Duodenal mucosa (tissue), 2 donors: ENCODE results near the gene BRINP1.

Experiments used
- H3K27ac ChIP-seq: one replicate; pipeline ENCODE4 v1.7.0; 2013; ENCODE audit warnings: low read depth, low read length
- H3K27me3 ChIP-seq, 2 donors: one replicate each; pipeline ENCODE4 v1.7.0; 2013; ENCODE audit warnings: low read length in 2 of 2, control low read depth in 1 of 2; ENCODE audit not compliant: insufficient read depth in 2 of 2, control insufficient read depth in 1 of 2
- H3K36me3 ChIP-seq, 2 donors: one replicate each; pipeline ENCODE4 v1.7.0; 2013; ENCODE audit warnings: low read length in 2 of 2, control low read depth in 1 of 2; ENCODE audit not compliant: insufficient read depth in 2 of 2, control insufficient read depth in 1 of 2
- H3K4me1 ChIP-seq, 2 donors: one replicate each; pipeline ENCODE4 v1.7.0; 2013; ENCODE audit warnings: low read length in 2 of 2, control low read depth in 1 of 2; ENCODE audit not compliant: insufficient read depth in 2 of 2, control insufficient read depth in 1 of 2
- H3K4me3 ChIP-seq, 2 donors: one replicate each; pipeline ENCODE4 v1.7.0; 2013; ENCODE audit warnings: low read length in 2 of 2, low read depth in 1 of 2
- H3K9ac ChIP-seq, 2 donors: one replicate each; pipeline ENCODE4 v1.7.0; 2013; ENCODE audit warnings: low read length in 2 of 2, low read depth in 1 of 2
- H3K9me3 ChIP-seq, 2 donors: one replicate each; pipeline ENCODE4 v1.7.0; 2013; ENCODE audit warnings: low read length in 2 of 2, control low read depth in 1 of 2; ENCODE audit not compliant: control insufficient read depth in 1 of 2

Gene BRINP1

DNA sequence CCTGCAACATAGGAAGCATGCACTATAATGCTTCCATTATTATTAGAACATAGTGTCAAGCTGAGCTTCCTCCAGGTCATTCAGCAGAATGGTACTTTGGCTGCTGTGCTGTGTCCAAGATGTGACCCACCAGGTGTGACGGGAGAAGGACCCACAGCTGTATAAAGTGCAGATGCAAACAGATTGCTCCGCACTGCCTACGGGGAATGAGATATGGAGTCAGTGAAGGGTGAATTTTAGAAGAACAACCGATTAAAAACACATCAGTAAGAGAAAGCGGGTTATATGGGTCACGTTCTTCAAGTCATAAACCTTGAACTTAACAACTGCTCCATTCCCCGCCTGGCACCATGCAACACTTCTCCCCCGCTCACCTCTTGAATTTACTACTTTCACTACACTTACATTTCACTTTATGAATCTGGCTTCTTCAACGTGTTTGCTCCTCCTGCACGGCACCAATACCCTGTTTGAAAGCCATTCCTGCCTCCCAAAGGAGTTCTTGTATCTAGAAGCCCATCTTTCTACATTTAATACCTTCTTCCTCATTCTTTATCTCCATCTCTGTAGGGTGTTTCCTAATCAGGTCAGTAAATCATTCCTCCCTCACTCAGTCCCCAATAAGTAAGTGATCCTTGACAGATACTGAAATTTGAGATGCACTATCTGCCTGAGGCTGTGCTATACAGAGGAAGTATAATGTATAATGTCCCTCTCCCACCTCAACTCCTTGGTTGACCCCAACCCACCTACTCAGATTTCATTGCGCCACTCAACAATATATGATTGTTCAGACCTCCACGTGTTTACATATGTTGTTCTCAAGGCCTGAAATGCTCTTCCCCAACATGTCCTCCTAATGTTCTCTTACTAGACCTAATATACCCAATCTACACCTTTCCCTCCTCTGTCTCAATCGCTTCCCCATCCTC, 25.9 kb downstream of the BRINP1 start:
- no peak overlapping the region for H3K4me3 ChIP-seq
- no peak overlapping the region for H3K27ac ChIP-seq
- no peaks in the 10 kb centered on the region for H3K9me3 ChIP-seq
- no peaks in the 10 kb centered on the region for H3K36me3 ChIP-seq
- no peaks in the 10 kb centered on the region for H3K27me3 ChIP-seq
- H3K4me1 ChIP-seq = no peaks in the 10 kb centered on the region
- H3K9ac ChIP-seq = no peak overlapping the region

GRCh38 chr9:119339056-119339455, 30.2 kb downstream of the BRINP1 start:
- no peaks in the 10 kb centered on the region for H3K9me3 ChIP-seq
- no peaks in the 10 kb centered on the region for H3K36me3 ChIP-seq
- H3K4me3 ChIP-seq = no peak overlapping the region
- H3K27ac ChIP-seq = no peak overlapping the region
- H3K27me3 ChIP-seq = no peaks in the 10 kb centered on the region
- no peaks in the 10 kb centered on the region for H3K4me1 ChIP-seq
- H3K9ac ChIP-seq = no peak overlapping the region

DNA sequence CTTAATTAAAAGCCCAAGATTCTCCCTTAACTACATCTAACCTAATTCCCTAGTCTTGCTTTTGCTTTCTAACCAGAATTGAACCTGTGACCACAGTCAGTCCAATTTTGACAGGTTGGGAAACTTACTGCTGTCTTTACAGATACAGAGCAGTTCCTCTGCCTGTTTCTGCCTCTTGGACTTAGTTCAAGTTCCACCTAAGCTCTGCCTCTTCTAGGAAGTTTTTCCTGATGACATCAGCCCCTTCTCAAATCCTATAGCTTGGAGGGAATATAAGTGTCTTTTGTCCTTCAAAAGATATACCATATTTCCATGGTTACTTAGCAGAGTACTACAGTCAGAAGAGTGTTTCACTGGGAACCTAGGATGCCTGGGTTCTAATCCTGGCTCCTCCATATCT, 31.7 kb downstream of the BRINP1 start:
- H3K27me3 ChIP-seq = no peaks in the 10 kb centered on the region
- no peak overlapping the region for H3K27ac ChIP-seq
- no peak overlapping the region for H3K9ac ChIP-seq
- H3K36me3 ChIP-seq = no peaks in the 10 kb centered on the region
- H3K4me3 ChIP-seq = no peak overlapping the region
- H3K9me3 ChIP-seq = no peaks in the 10 kb centered on the region
- H3K4me1 ChIP-seq = no peaks in the 10 kb centered on the region

DNA sequence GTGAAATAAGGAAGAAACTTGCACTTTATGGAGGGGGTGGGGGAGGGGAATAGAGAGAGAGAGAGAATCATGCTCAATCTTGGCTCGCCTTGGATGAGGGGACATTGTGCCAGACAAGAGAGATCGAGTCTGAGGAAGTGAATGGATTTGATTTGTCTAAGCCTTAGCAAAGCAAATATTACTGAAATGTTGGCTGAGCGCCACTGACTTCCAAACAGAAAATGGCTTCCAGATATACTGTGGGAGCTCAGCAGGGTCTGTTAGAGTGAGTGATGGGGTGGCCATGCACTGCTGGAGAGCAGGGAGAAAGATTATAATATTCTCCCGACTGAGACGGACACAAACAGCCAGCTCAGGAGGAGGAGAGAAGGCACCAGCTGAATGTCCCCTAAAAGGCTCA, 34.5 kb downstream of the BRINP1 start:
- Histone ChIP-seq H3K27ac (no peak overlapping the region), H3K27me3 (no peaks in the 10 kb centered on the region)

DNA sequence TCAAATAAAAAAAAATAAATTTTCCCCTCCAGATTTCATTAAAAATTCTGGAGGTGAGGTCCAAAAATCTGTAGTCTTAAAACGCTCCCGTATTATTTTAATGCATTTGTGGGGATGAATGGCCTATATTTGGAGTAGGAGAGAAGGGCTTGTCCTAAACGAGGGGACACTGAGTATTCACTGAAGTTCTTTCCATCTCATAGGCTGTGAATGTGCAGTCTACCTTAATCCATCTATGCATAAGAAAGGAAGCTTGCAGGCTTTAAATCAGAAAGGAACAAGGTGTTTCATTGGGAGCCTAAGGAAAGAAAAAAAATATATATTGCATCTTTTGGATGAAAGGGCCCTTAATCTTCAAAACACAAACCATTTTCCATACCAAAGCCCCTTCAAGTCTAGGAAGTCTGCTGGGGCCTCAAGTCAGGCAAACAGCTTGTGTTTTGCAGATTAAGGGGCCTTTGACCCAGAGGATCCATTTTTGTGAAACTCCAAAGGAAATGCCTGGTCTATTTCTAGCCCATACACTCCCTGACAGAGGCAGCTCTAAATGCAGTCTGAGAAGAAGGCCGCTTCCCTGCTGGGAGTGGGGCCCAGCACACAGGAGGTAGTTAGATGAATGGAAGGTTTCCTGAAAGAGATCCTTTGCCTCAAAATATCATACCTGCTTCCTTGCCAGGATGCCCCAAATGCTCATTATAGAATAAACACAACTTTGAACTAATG, 35.6 kb downstream of the BRINP1 start:
- no peaks in the 10 kb centered on the region for H3K27me3 ChIP-seq
- H3K27ac ChIP-seq = no peak overlapping the region

More for the DNA sequence above, 34.5 kb downstream of the BRINP1 start:
- H3K36me3 ChIP-seq = no peaks in the 10 kb centered on the region
- no peaks in the 10 kb centered on the region for H3K4me1 ChIP-seq
- H3K4me3 ChIP-seq = no peak overlapping the region
- H3K9me3 ChIP-seq = peaks cover 0 to under 1% of the 10 kb centered on the region in 2 donors
- no peak overlapping the region for H3K9ac ChIP-seq

GRCh38 chr9:119332522-119332921, 36.7 kb downstream of the BRINP1 start:
- Histone ChIP-seq H3K27ac (no peak overlapping the region), H3K36me3 (no peaks in the 10 kb centered on the region), H3K9ac (no peak overlapping the region), H3K4me1 (no peaks in the 10 kb centered on the region), H3K9me3 (peaks cover 0 to 5% of the 10 kb centered on the region in 2 donors), H3K4me3 (no peak overlapping the region), H3K27me3 (no peaks in the 10 kb centered on the region)

More for the DNA sequence above, 35.6 kb downstream of the BRINP1 start:
- H3K9me3 ChIP-seq = peaks cover 0 to 5% of the 10 kb centered on the region in 2 donors
- no peaks in the 10 kb centered on the region for H3K4me1 ChIP-seq
- no peaks in the 10 kb centered on the region for H3K36me3 ChIP-seq
- no peak overlapping the region for H3K4me3 ChIP-seq
- H3K9ac ChIP-seq = no peak overlapping the region

- Histone ChIP-seq H3K4me3 (no peak overlapping the region), H3K27ac (no peak overlapping the region), H3K9ac (no peak overlapping the region), H3K9me3 (no peaks in the 10 kb centered on the region), H3K36me3 (no peaks in the 10 kb centered on the region), H3K27me3 (no peaks in the 10 kb centered on the region), H3K4me1 (no peaks in the 10 kb centered on the region)
Measured at GRCh38 chr9:119322184-119322583, 47.1 kb downstream of the BRINP1 start.

DNA sequence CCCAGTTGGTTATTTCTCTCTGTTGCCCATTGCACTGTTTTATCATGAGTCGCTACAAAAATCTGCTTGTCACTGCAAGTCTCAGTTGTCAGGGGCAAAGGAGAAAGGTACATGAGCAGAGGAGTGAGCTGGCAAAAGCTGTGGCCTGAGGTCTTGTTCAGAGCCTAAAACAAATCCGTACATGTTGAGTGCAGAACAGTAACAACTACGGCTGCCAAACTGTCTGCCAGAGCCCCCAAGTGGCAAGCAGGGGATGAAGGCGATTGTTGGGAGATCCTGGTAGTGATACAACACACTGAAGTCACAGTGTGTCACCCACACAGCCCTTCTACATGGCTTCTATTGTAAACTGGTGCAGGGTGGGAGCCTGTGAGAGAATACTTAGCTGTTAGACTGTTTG, 50.9 kb downstream of the BRINP1 start:
- H3K4me1 ChIP-seq = no peaks in the 10 kb centered on the region
- no peak overlapping the region for H3K9ac ChIP-seq
- H3K36me3 ChIP-seq = no peaks in the 10 kb centered on the region
- H3K27me3 ChIP-seq = no peaks in the 10 kb centered on the region
- no peaks in the 10 kb centered on the region for H3K9me3 ChIP-seq
- no peak overlapping the region for H3K4me3 ChIP-seq
- no peak overlapping the region for H3K27ac ChIP-seq

DNA sequence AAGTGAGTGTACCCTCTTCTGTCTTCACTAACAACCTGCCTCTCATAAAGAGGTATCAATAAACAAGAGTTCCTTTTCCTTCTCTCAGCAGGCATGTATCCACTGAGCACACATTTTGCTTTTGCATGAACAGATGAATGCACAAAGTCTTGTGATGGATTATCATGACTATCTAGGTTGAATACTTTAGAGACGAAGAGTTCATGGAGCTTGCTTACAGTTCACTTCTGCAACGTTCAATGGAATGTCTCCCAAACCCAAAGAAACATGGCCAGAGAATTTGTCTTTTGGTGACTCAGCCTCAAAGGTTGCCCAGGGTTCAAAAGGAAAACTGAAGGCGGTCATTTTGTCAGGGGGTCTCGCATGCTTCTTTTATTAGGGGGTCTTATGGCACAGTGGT, 55.4 kb downstream of the BRINP1 start:
- Histone ChIP-seq H3K9ac (no peak overlapping the region), H3K9me3 (no peaks in the 10 kb centered on the region), H3K27ac (no peak overlapping the region), H3K4me3 (no peak overlapping the region), H3K4me1 (no peaks in the 10 kb centered on the region), H3K36me3 (no peaks in the 10 kb centered on the region), H3K27me3 (no peaks in the 10 kb centered on the region)

GRCh38 chr9:119310741-119311140, 58.5 kb downstream of the BRINP1 start:
- Histone ChIP-seq H3K27ac (no peak overlapping the region), H3K4me3 (no peak overlapping the region), H3K9me3 (no peaks in the 10 kb centered on the region), H3K36me3 (no peaks in the 10 kb centered on the region), H3K27me3 (no peaks in the 10 kb centered on the region), H3K4me1 (no peaks in the 10 kb centered on the region), H3K9ac (no peak overlapping the region)
